Dendritic cell treated with granulocyte-macrophage colony-stimulating factor and Interleukin-4, amounts not matched to agents 40 ng/mL and 50 ng/mL, for 4 days (primary cell): ENCODE data around the gene HCRTR1.

Experiments used
- H3K27ac Mint-ChIP-seq: one replicate; pipeline ENCODE4 v1.8.0; 2022; ENCODE audit warnings: mild to moderate bottlenecking, mixed read lengths
- H3K27me3 Mint-ChIP-seq: one replicate; pipeline ENCODE4 v1.8.0; 2022; ENCODE audit warnings: mild to moderate bottlenecking, mixed read lengths
- H3K36me3 Mint-ChIP-seq: one replicate; pipeline ENCODE4 v1.8.0; 2022; ENCODE audit warnings: low read depth, mixed read lengths
- H3K4me1 Mint-ChIP-seq: one replicate; pipeline ENCODE4 v1.8.0; 2022; ENCODE audit warnings: low read depth, mixed read lengths
- H3K4me3 Mint-ChIP-seq: one replicate; pipeline ENCODE4 v1.8.0; 2022; ENCODE audit warnings: mild to moderate bottlenecking, moderate library complexity, mixed read lengths
- H3K9me3 Mint-ChIP-seq: one replicate; pipeline ENCODE4 v1.8.0; 2022; ENCODE audit warnings: mixed read lengths
- intact Hi-C: fragments of 100-400 bp; cut with micrococcal nuclease; formaldehyde crosslinking; loops from one replicate; pipeline ENCODE4 v1.15.0; 2022

Gene HCRTR1

GRCh38 chr1:31663622-31664452 lies 46.3 kb downstream of the HCRTR1 start:
- H3K9me3 Mint-ChIP-seq: no peaks in the 10 kb centered on the region
- no peaks in the 10 kb centered on the region for H3K36me3 Mint-ChIP-seq
- H3K27ac Mint-ChIP-seq: no peak overlapping the region
- intact Hi-C loops: loop anchor here (1.0 to 10.0 kb wide), 2 partner anchors 125 to 301 kb away; no protein-coding TSS in a partner anchor
- H3K27me3 Mint-ChIP-seq: peaks cover 24% of the 10 kb centered on the region
- H3K4me1 Mint-ChIP-seq: peaks cover 5% of the 10 kb centered on the region
- no peak overlapping the region for H3K4me3 Mint-ChIP-seq

GRCh38 chr1:31664528-31664927 lies 47.0 kb downstream of the HCRTR1 start:
- no peak overlapping the region for H3K27ac Mint-ChIP-seq
- H3K4me3 Mint-ChIP-seq: no peak overlapping the region
- intact Hi-C loops: loop anchor here (10.0 kb wide), 1 partner anchor 300 kb away; no protein-coding TSS in a partner anchor
- no peaks in the 10 kb centered on the region for H3K36me3 Mint-ChIP-seq
- peaks cover 8% of the 10 kb centered on the region for H3K4me1 Mint-ChIP-seq
- H3K9me3 Mint-ChIP-seq: no peaks in the 10 kb centered on the region
- peaks cover 31% of the 10 kb centered on the region for H3K27me3 Mint-ChIP-seq

GRCh38 chr1:31665234-31665878 lies 47.9 kb downstream of the HCRTR1 start:
- no peak overlapping the region for H3K4me3 Mint-ChIP-seq
- H3K27me3 Mint-ChIP-seq: peaks cover 39% of the 10 kb centered on the region

GRCh38 chr1:31666263-31666963 lies 48.9 kb downstream of the HCRTR1 start:
- intact Hi-C loops: loop anchor here (10.0 kb wide), 1 partner anchor 298 kb away; no protein-coding TSS in a partner anchor
- H3K4me3 Mint-ChIP-seq: no peak overlapping the region
- H3K36me3 Mint-ChIP-seq: no peaks in the 10 kb centered on the region
- H3K27me3 Mint-ChIP-seq: peaks cover 50% of the 10 kb centered on the region
- peaks cover 18% of the 10 kb centered on the region for H3K4me1 Mint-ChIP-seq
- no peaks in the 10 kb centered on the region for H3K9me3 Mint-ChIP-seq
- no peak overlapping the region for H3K27ac Mint-ChIP-seq

More at GRCh38 chr1:31665234-31665878, 47.9 kb downstream of the HCRTR1 start:
- intact Hi-C loops: loop anchor here (10.0 kb wide), 1 partner anchor 299 kb away; no protein-coding TSS in a partner anchor
- Mint-ChIP-seq H3K27ac (no peak overlapping the region), H3K4me1 (peaks cover 16% of the 10 kb centered on the region), H3K36me3 (no peaks in the 10 kb centered on the region), H3K9me3 (no peaks in the 10 kb centered on the region)

GRCh38 chr1:31667065-31667785 lies 49.7 kb downstream of the HCRTR1 start:
- H3K36me3 Mint-ChIP-seq: no peaks in the 10 kb centered on the region
- H3K4me1 Mint-ChIP-seq: peaks cover 18% of the 10 kb centered on the region
- H3K9me3 Mint-ChIP-seq: no peaks in the 10 kb centered on the region

GRCh38 chr1:31668303-31668883 lies 50.9 kb downstream of the HCRTR1 start:
- intact Hi-C loops: loop anchor here (10.0 kb wide), 1 partner anchor 296 kb away; no protein-coding TSS in a partner anchor
- Mint-ChIP-seq H3K27me3 (peaks cover 50% of the 10 kb centered on the region), H3K9me3 (no peaks in the 10 kb centered on the region), H3K36me3 (no peaks in the 10 kb centered on the region), H3K27ac (no peak overlapping the region), H3K4me3 (no peak overlapping the region), H3K4me1 (peaks cover 18% of the 10 kb centered on the region)

More at GRCh38 chr1:31667065-31667785, 49.7 kb downstream of the HCRTR1 start:
- intact Hi-C loops: loop anchor here (10.0 kb wide), 1 partner anchor 298 kb away; no protein-coding TSS in a partner anchor
- Mint-ChIP-seq H3K27me3 (peaks cover 55% of the 10 kb centered on the region), H3K4me3 (no peak overlapping the region), H3K27ac (no peak overlapping the region)

- H3K36me3 Mint-ChIP-seq: no peaks in the 10 kb centered on the region
- peaks cover 18% of the 10 kb centered on the region for H3K4me1 Mint-ChIP-seq
- H3K9me3 Mint-ChIP-seq: no peaks in the 10 kb centered on the region
- H3K27ac Mint-ChIP-seq: no peak overlapping the region
- no peak overlapping the region for H3K4me3 Mint-ChIP-seq
- intact Hi-C loops: loop anchor here (10.0 kb wide), 1 partner anchor 295 kb away; no protein-coding TSS in a partner anchor
- peaks cover 49% of the 10 kb centered on the region for H3K27me3 Mint-ChIP-seq
Measured at GRCh38 chr1:31669433-31669785, 51.9 kb downstream of the HCRTR1 start.

DNA sequence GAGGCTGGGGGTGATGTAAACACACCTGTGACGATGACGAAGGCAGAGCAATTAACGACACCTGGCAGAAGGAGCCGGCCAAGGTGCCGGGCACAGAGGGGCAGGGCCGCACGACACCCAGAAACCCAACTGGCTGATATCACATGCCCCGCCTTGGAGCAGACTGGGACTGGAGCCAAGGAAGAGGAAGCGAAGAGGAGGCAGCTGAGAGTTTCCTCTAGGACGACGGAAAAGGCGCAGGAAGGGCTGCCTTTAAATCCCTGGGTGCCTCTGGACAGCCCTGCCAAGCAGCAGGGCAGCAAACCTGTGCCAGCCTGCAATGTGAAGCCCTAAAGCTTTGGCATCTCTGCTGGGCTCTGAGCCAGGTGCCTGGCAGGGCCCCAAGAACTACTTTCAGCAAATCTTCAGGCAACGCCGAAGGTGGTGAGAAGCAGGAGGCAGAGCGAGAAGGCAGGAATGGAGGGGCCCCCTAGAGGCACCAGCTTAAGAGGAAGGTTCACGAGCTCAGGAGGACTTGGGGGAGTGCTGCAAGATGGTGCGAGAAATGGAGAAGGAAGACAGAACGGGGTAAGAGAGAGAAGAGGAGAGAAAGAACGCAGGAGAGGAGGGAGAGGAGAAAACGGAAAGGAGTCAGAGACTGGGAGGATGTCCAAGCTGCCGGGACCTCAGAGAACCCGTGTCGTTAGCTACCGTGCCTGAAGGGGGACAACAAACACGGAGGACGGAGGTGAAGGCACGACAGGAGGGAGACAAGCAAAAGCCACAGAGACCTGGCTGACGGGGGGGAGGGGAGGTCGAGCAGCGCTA lies 52.5 kb downstream of the HCRTR1 start:
- Mint-ChIP-seq H3K27ac (no peak overlapping the region), H3K36me3 (no peaks in the 10 kb centered on the region), H3K4me3 (no peak overlapping the region), H3K27me3 (peaks cover 46% of the 10 kb centered on the region), H3K4me1 (peaks cover 18% of the 10 kb centered on the region), H3K9me3 (no peaks in the 10 kb centered on the region)
- intact Hi-C loops: loop anchor here (10.0 kb wide), 1 partner anchor 295 kb away; no protein-coding TSS in a partner anchor

DNA sequence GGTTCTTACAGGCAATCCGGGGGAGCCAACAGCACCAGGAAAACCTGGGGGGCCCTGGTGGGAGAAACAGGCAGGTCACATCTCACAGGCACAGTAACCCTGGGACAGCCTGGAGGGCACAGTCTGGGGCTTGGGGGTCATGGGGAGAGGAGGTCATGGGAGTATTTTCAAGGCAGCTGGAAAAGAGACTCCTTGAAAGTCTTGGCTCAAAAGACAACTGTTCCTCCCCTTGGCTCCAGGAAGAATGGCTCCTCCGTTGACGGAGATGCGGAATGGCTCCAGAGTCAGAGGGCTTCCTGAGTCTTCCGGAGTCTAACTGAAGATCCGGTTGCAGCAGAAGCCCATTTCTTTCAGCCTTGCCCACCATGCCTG lies 53.1 kb downstream of the HCRTR1 start:
- H3K36me3 Mint-ChIP-seq: no peaks in the 10 kb centered on the region
- peaks cover 18% of the 10 kb centered on the region for H3K4me1 Mint-ChIP-seq
- intact Hi-C loops: no loop called here
- H3K9me3 Mint-ChIP-seq: no peaks in the 10 kb centered on the region
- H3K27me3 Mint-ChIP-seq: peaks cover 47% of the 10 kb centered on the region
- H3K27ac Mint-ChIP-seq: no peak overlapping the region
- no peak overlapping the region for H3K4me3 Mint-ChIP-seq

GRCh38 chr1:31671147-31671546 lies 53.7 kb downstream of the HCRTR1 start:
- no peak overlapping the region for H3K4me3 Mint-ChIP-seq
- H3K4me1 Mint-ChIP-seq: peaks cover 18% of the 10 kb centered on the region
- no peaks in the 10 kb centered on the region for H3K36me3 Mint-ChIP-seq
- no peaks in the 10 kb centered on the region for H3K9me3 Mint-ChIP-seq
- H3K27ac Mint-ChIP-seq: no peak overlapping the region
- intact Hi-C loops: no loop called here
- H3K27me3 Mint-ChIP-seq: peaks cover 45% of the 10 kb centered on the region

DNA sequence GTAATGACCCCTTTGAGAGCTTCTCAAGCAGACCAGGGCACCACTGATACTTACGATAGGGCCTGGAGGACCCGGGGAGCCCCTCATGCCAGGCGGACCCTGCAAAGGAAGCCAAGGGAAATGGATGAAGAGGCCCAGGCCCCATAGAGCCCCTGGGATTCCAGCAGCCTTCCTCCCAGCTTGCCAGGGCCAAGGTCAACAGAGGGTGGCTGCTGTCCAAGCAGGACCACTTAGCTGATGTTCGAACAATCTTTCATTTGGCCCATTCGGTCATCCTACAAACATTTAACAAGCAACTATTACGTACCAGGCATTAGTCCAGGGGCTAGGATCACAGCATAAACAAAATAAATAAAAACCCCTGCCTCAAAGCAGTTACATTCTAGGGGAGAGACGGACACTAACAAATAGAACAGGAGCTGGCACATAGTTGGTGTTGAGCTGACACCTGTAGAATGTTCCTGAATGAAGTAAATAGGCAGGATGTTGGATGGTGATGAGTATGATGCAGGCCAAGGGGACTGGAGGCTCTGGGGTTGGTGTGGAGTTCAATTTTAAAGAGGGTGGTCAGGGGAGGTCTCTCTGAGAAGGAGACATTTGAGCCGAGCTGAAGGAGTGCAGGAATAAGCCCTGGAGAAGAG lies 54.2 kb downstream of the HCRTR1 start:
- Mint-ChIP-seq H3K27me3 (peaks cover 45% of the 10 kb centered on the region), H3K27ac (no peak overlapping the region), H3K9me3 (no peaks in the 10 kb centered on the region), H3K36me3 (no peaks in the 10 kb centered on the region), H3K4me1 (peaks cover 13% of the 10 kb centered on the region), H3K4me3 (no peak overlapping the region)
- intact Hi-C loops: no loop called here

DNA sequence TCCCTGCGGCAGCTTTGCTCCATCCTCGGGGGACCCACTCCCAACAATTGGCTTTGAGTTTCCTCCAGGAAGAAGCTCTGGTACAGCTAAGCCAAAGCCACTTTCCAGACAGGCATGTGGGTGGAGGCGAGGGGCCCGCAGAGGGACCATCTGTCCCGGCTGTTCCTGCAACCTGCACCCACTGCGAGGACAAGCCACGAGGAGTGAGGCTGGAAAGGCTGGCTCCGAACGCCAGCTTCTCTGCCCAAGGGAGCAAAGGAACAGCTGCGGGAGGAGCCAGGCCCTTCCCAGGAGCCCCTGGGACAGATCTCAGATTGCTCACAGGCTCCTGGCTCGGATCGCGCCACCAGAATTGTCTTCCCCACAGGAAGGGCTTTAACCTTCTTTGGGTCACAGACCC lies 55.5 kb downstream of the HCRTR1 start:
- Mint-ChIP-seq H3K27me3 (peaks cover 42% of the 10 kb centered on the region), H3K4me1 (peaks cover 13% of the 10 kb centered on the region), H3K4me3 (no peak overlapping the region), H3K27ac (no peak overlapping the region), H3K9me3 (no peaks in the 10 kb centered on the region), H3K36me3 (no peaks in the 10 kb centered on the region)
- intact Hi-C loops: no loop called here
